ENCODE results near the gene REX1BD. TPM values are rescaled to one million over a fixed set of nuclear protein-coding genes. Genes with fewer than 3 reads are reported as not detected.

The REX1BD gene
- total and polyA plus RNA-seq, 2 of the 13 experiments (the other 11 are each of a cell fraction or from before 2014, with no cell fraction given), result 7.5 to 25.4 TPM

- TF ChIP-seq ZNF557 (CRISPR knock-in tag; IDR thresholded peaks at IDR 0.05) (no peak), GLI4 (CRISPR knock-in tag; IDR thresholded peaks at IDR 0.05; ENCODE audit: borderline replicate concordance) (no peak)
Observed at GRCh38 chr19:18609717-18610051, 21.1 kb downstream of the REX1BD start (continued).

GRCh38 chr19:18610245-18610555 is 21.6 kb downstream of the REX1BD start:
- BruUV-seq (replicated peaks), result no TSS peak
- peaks cover 56% of the 10 kb centered on the region for H3K4me1 ChIP-seq (ENCODE audit: insufficient read depth, low read length)
- peaks cover 0 to 7% of the 10 kb centered on the region in 2 experiments; a peak in 2 of 5 replicates for H3K27me3 ChIP-seq (ENCODE audit: control insufficient read depth in 1 of 2, insufficient read depth in 2 of 2, low read length in 2 of 2)
- POLR2A ChIA-PET, result interaction anchor here (0.9 to 1.7 kb wide), 2 partner anchors 22 to 39 kb away, joined by 5 to 14 read pairs; partner anchors contain the start of genes REX1BD and UBA52
- ATAC-seq (peak; percentile 83), FAIRE-seq (peak; percentile 68), DNase-seq (ENCODE audit: low spot score) (no peak)
- peak overlapping the region; percentile 61 for H3K9ac ChIP-seq (ENCODE audit: insufficient read depth, low read depth, low read length)
- CTCF ChIA-PET (ENCODE audit: low intra/inter-chr PET ratio, low total read pairs), result no interaction called here
- in situ Hi-C loops (cut with HindIII; ENCODE audit: extremely low pct_ligation_motif_present, low pct_unique_long_range_greater_than_20kb), result no loop called here
- peak overlapping the region; percentile 100 for H3K4me2 ChIP-seq (ENCODE audit: low read depth, low read length)
- WGBS (ENCODE audit: low lambda C conversion rate), result 0% methylated on average over 1 of the region's 3 CpGs
- peak overlapping the region; percentile 84 for H3K27ac ChIP-seq (ENCODE audit: extremely low read length, insufficient read depth, low read length)
- no peak overlapping the region for H2AFZ ChIP-seq (ENCODE audit: low read length)
- peaks cover 4% of the 10 kb centered on the region; the same call in 1 of the 2 replicates for H4K20me1 ChIP-seq (ENCODE audit: insufficient read depth, low read length)
- H3K9me3 ChIP-seq (ENCODE audit: low read length), result no peaks in the 10 kb centered on the region
- intact Hi-C loops (cut with micrococcal nuclease; ENCODE audit: unreplicated experiment), result no loop called here
- peaks cover 7% of the 10 kb centered on the region for H3K79me2 ChIP-seq (ENCODE audit: insufficient read depth, low read length)
- H3K36me3 ChIP-seq (replicated peaks in 1 of 2; ENCODE audit: control insufficient read depth in 1 of 2, insufficient read depth in 2 of 2, low read length in 2 of 2), result no peaks in the 10 kb centered on the region
- peak overlapping the region; percentile 34 to 75 (median 39) for H3K4me3 ChIP-seq (replicated peaks in 1 of 3; ENCODE audit: insufficient read depth in 1 of 3, low read depth in 2 of 3, low read length in 3 of 3)
- TF ChIP-seq GABPB1 (CRISPR knock-in tag; IDR thresholded peaks at IDR 0.05) (no peak), NRL (CRISPR knock-in tag; IDR thresholded peaks at IDR 0.05; ENCODE audit: borderline replicate concordance) (0 out of 2 replicates have a peak, but pooled peaks have one; percentile 63), ZNF550 (CRISPR knock-in tag; IDR thresholded peaks at IDR 0.05; ENCODE audit: borderline replicate concordance) (0 out of 2 replicates have a peak, but pooled peaks have one; percentile 37), ZBTB14 (CRISPR knock-in tag; IDR thresholded peaks at IDR 0.05) (0 out of 2 replicates have a peak, but pooled peaks have one; percentile 7), ZNF280B (CRISPR knock-in tag; IDR thresholded peaks at IDR 0.05; ENCODE audit: borderline replicate concordance) (peak; percentile 89), DMAP1 (CRISPR knock-in tag; IDR thresholded peaks at IDR 0.05) (peak; percentile 41; the same call in 1 of the 2 replicates), NFKB2 (CRISPR knock-in tag; IDR thresholded peaks at IDR 0.05; ENCODE audit: borderline replicate concordance) (0 out of 2 replicates have a peak, but pooled peaks have one; percentile 10), AGO2 (optimal IDR thresholded peaks at IDR 0.05; ENCODE audit: low read depth, low read length) (peak; percentile 50), BRD4 (CRISPR knock-in tag; IDR thresholded peaks at IDR 0.05) (0 out of 2 replicates have a peak, but pooled peaks have one; percentile 3), ZNF780A (CRISPR knock-in tag; IDR thresholded peaks at IDR 0.05) (peak; percentile 99), ZFP90 (CRISPR knock-in tag; IDR thresholded peaks at IDR 0.05; ENCODE audit: borderline replicate concordance) (peak; percentile 30; the same call in 1 of the 2 replicates), TAF1 (CRISPR knock-in tag; IDR thresholded peaks at IDR 0.05) (peak; percentile 60; the same call in 1 of the 2 replicates), BATF2 (CRISPR knock-in tag; IDR thresholded peaks at IDR 0.05) (no peak), EHMT2 (IDR thresholded peaks at IDR 0.05; ENCODE audit: borderline replicate concordance, low read depth, low read length) (no peak), ZFP36 (IDR thresholded peaks at IDR 0.05; ENCODE audit: borderline replicate concordance, low read depth, low read length, partially characterized antibody) (peak; percentile 79), GFI1 (CRISPR knock-in tag; IDR thresholded peaks at IDR 0.05; ENCODE audit: borderline replicate concordance) (0 out of 2 replicates have a peak, but pooled peaks have one; percentile 10), ZSCAN21 (CRISPR knock-in tag; IDR thresholded peaks at IDR 0.05; ENCODE audit: borderline replicate concordance) (no peak), DRAP1 (CRISPR knock-in tag; IDR thresholded peaks at IDR 0.05) (peak; percentile 33; the same call in 1 of the 2 replicates)
